Endodermal cell (in vitro differentiated cells): ENCODE data around the gene ZNF160. TPM values are rescaled to one million over a fixed set of nuclear protein-coding genes. Genes with fewer than 3 reads are reported as not detected.

Experiments
- DNase-seq: peaks from one replicate; pipeline ENCODE4 v3.0.0-alpha.2; 2017
- H3K27ac ChIP-seq: 2 replicates; pipeline ENCODE4 v1.5.1; 2013; ENCODE audit warnings: mild to moderate bottlenecking, low read depth, low read length, moderate library complexity
- H3K27me3 ChIP-seq: 2 replicates; pipeline ENCODE4 v1.6.1; 2013; ENCODE audit warnings: mild to moderate bottlenecking, low read length, moderate library complexity; ENCODE audit not compliant: insufficient read depth, control insufficient read depth, poor library complexity, severe bottlenecking
- H3K36me3 ChIP-seq: 2 replicates; pipeline ENCODE4 v1.7.0; 2013; ENCODE audit warnings: mild to moderate bottlenecking, low read length, moderate library complexity; ENCODE audit not compliant: control insufficient read depth, insufficient read depth
- H3K4me1 ChIP-seq: one replicate; pipeline ENCODE4 v1.7.0; 2013; ENCODE audit warnings: low read length; ENCODE audit not compliant: control insufficient read depth, insufficient read depth
- H3K4me3 ChIP-seq: 2 replicates; pipeline ENCODE4 v1.5.1; 2013; ENCODE audit warnings: mild to moderate bottlenecking, low read length, moderate library complexity
- H3K9ac ChIP-seq: 2 replicates; pipeline ENCODE4 v1.6.1; 2013; ENCODE audit warnings: mild to moderate bottlenecking, low read length, moderate library complexity; ENCODE audit not compliant: poor library complexity, severe bottlenecking; ENCODE audit errors: extremely low read depth
- H3K9me3 ChIP-seq: 2 replicates; pipeline ENCODE4 v1.6.1; 2013; ENCODE audit warnings: mild to moderate bottlenecking, low read length, moderate library complexity; ENCODE audit not compliant: control insufficient read depth
- H3K27ac Mint-ChIP-seq: 2 replicates; pipeline ENCODE4 v1.8.0; 2020; ENCODE audit warnings: mixed read lengths
- H3K27me3 Mint-ChIP-seq: 2 replicates; pipeline ENCODE4 v1.8.0; 2021; ENCODE audit warnings: mild to moderate bottlenecking, mixed read lengths; ENCODE audit not compliant: insufficient read depth
- H3K36me3 Mint-ChIP-seq: 2 replicates; pipeline ENCODE4 v1.8.0; 2020; ENCODE audit warnings: low read depth, mixed read lengths
- H3K4me1 Mint-ChIP-seq: 2 replicates; pipeline ENCODE4 v1.8.0; 2020; ENCODE audit warnings: mixed read lengths
- H3K4me3 Mint-ChIP-seq: 2 replicates; pipeline ENCODE4 v1.8.0; 2020; ENCODE audit warnings: mild to moderate bottlenecking, moderate library complexity, mixed read lengths
- H3K9me3 Mint-ChIP-seq: 2 replicates; pipeline ENCODE4 v1.8.0; 2020; ENCODE audit warnings: mild to moderate bottlenecking, mixed read lengths
- WGBS, 2 experiments: methylation state at CpG; one replicate each; pipeline versions ENCODE4 v1.1.5 to v1.1.7; 2013; ENCODE audit warnings: missing lambda C conversion rate in 2 of 2, mixed read lengths in 1 of 2; ENCODE audit not compliant: insufficient coverage in 1 of 2, insufficient read length in 1 of 2; 5-methylcytosine and 5-hydroxymethylcytosine counted together
- total RNA-seq, 2 donors: library from RNA; stranded (reverse); fragmentation: NEBNext Ultra II Directional in 1 of 2; extraction: Animal tissue kit (Norgen Biotek cat#: 25700) in 1 of 2; gene quantifications; 2 replicates in 1 of 2; 3 replicates in 1 of 2; pipeline ENCODE4 v1.2.1, GENCODE V29; 2021
- TF ChIP-seq, protein P1 (sequence below): fragments of 200-600 bp; sonication (generic); conservative IDR thresholded peaks from 2 replicates; pipeline ENCODE4 v1.5.0; 2021; ENCODE audit warnings: antibody characterized with exemption, mild to moderate bottlenecking

Gene ZNF160
- total RNA-seq, 2 donors from 2014 or later, result 51.7 to 78.3 TPM

DNA sequence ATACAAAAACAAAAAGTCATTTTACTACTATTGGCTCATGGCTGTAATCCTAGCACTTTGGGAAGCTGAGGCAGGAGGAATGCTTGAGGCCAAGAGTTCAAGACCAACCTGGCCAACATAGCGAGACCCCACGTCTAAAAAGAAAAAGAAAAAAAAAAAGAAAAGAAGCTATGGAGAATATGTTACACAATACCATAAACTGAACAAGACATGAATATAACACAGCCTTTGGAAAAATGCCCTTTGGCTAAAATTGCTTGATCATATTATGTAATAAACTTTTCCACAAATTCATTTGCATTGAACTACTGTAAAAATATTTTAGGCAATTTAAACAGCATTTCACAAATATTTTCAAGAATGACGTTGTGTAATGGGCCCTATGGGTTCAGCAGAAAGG lies 33.2 kb upstream of the ZNF160 start:
- no peak overlapping the region for H3K27ac Mint-ChIP-seq
- WGBS, 2 experiments, result 83 to 100% methylated on average over 1 to 3 of the region's 3 CpGs

DNA sequence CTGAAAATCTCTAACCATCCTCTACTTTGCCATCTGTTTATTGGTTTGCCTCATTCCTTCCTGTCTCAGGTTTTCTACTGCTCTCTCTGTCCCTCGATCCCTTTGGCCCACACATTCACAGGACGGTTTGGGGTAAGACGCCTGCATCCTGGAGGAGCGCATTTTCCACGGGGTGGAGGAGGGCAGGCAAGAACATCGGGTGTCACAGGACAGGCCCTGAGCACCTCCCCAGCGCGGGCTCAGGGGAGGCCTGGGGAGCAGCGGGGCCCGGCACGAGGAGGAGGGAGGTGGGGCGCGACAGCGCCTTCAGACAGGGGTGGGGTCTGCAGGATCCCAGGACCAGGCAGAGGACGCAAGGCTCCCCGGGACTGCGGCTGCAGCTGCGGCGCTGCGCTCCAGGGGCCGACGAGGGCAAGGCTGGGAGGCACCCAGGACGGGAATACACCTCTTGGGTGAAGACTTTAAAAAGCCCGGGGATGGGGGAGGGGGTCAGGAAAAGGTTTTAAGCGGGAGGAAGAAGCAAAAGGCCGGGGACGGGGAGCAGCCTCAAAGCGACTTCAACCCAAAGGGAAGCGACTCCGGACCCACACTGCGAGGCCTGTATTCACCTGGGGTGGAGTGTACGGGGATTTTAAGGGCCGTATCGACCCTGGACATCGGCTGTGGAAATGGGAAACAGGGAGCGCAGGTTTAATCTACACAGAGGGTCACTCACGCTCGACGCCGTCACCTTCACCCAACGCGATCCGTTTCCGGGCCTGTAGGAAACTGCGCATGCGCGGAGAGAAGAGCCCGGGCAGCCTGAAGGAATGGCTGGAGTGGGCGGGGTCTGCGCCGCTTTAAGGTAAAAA lies 29.1 kb upstream of the ZNF160 start, which contains the start of gene ZNF415:
Gene ZNF415 (minus strand): TSS at position 770 of the 851 bp plus-strand sequence. CDS start 10,234 bp downstream, outside the sequence.
- no peak within 1 kb of the TSS for H3K27ac ChIP-seq

More for the DNA sequence above, 33.2 kb upstream of the ZNF160 start:
- Histone ChIP-seq H3K27me3 (no peaks in the 10 kb centered on the region), H3K4me3 (no peak overlapping the region), H3K9me3 (peaks cover 40% of the 10 kb centered on the region), H3K36me3 (peaks cover 21% of the 10 kb centered on the region), H3K27ac (no peak overlapping the region), H3K9ac (no peak overlapping the region), H3K4me1 (no peaks in the 10 kb centered on the region)
- DNase-seq, result no peak
- Mint-ChIP-seq H3K27me3 (peaks cover 13% of the 10 kb centered on the region), H3K4me3 (no peak overlapping the region), H3K4me1 (peaks cover 14% of the 10 kb centered on the region), H3K9me3 (peaks cover 46% of the 10 kb centered on the region), H3K36me3 (peaks cover 31% of the 10 kb centered on the region)
- TF ChIP-seq, protein P1, sequence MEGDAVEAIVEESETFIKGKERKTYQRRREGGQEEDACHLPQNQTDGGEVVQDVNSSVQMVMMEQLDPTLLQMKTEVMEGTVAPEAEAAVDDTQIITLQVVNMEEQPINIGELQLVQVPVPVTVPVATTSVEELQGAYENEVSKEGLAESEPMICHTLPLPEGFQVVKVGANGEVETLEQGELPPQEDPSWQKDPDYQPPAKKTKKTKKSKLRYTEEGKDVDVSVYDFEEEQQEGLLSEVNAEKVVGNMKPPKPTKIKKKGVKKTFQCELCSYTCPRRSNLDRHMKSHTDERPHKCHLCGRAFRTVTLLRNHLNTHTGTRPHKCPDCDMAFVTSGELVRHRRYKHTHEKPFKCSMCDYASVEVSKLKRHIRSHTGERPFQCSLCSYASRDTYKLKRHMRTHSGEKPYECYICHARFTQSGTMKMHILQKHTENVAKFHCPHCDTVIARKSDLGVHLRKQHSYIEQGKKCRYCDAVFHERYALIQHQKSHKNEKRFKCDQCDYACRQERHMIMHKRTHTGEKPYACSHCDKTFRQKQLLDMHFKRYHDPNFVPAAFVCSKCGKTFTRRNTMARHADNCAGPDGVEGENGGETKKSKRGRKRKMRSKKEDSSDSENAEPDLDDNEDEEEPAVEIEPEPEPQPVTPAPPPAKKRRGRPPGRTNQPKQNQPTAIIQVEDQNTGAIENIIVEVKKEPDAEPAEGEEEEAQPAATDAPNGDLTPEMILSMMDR, result no peak

DNA sequence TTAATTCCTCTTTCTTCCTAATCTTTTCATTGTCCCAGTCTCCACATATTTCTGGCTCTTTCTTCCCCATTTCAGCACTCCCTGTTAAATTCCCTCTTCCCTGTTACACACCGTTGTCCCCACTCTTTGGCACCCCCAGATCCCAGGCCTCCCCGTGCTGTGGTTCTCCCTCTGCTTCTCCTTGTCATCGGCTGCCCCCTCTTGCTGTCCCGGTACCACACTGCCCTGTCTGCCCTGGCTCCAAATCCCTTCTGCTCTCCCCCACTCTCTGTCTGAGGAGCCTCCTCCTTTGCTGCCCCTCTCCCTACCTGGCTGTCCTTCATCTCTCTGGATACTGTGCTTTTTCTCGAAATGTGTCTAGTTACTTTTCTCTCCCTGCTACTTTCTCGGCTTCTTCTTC lies 28.5 kb upstream of the ZNF160 start:
- peaks cover 14% of the 10 kb centered on the region for H3K27me3 Mint-ChIP-seq
- Histone ChIP-seq H3K36me3 (no peaks in the 10 kb centered on the region), H3K4me3 (peak overlapping the region; percentile 89), H3K9me3 (peaks cover 6% of the 10 kb centered on the region), H3K27me3 (no peaks in the 10 kb centered on the region), H3K27ac (no peak overlapping the region), H3K4me1 (no peaks in the 10 kb centered on the region), H3K9ac (no peak overlapping the region)
- H3K27ac Mint-ChIP-seq, result peak overlapping the region; percentile 83
- TF ChIP-seq, protein P1, result no peak
- H3K4me1 Mint-ChIP-seq, result peaks cover 26% of the 10 kb centered on the region
- peak overlapping the region; percentile 76 for H3K4me3 Mint-ChIP-seq
- no peak for DNase-seq
- H3K9me3 Mint-ChIP-seq, result peaks cover 4% of the 10 kb centered on the region
- WGBS, 2 experiments, result 78 to 86% methylated on average over 5 to 6 of the region's 6 CpGs
- peaks cover 11% of the 10 kb centered on the region for H3K36me3 Mint-ChIP-seq

More for the DNA sequence above, 29.1 kb upstream of the ZNF160 start, which contains the start of gene ZNF415:
- peak within 1 kb of the TSS; percentile 89 for H3K4me3 ChIP-seq
- Mint-ChIP-seq H3K27ac (peak within 1 kb of the TSS; percentile 83), H3K4me1 (peaks cover 22% of the 10 kb centered on the region), H3K4me3 (peak within 1 kb of the TSS; percentile 76), H3K27me3 (peaks cover 14% of the 10 kb centered on the region), H3K36me3 (peaks cover 12% of the 10 kb centered on the region), H3K9me3 (peaks cover 11% of the 10 kb centered on the region)
- H3K36me3 ChIP-seq, result no peaks in the 10 kb centered on the region
- WGBS, 2 experiments, result 7 to 11% methylated on average over 12 to 51 of the region's 51 CpGs
- H3K9me3 ChIP-seq, result peaks cover 6% of the 10 kb centered on the region
- no peaks in the 10 kb centered on the region for H3K4me1 ChIP-seq
- H3K27me3 ChIP-seq, result no peaks in the 10 kb centered on the region
- TF ChIP-seq, protein P1, result no peak
- DNase-seq, result peak; percentile 95
- H3K9ac ChIP-seq, result peak within 1 kb of the TSS; percentile 49
